Gastrocnemius medialis (tissue), 4 donors: ENCODE measurements around the gene TGM2. TPM values are rescaled to one million over a fixed set of nuclear protein-coding genes. Genes with fewer than 3 reads are reported as not detected.

Experiments used
- ATAC-seq, 2 donors: fragments of 150-250 bp; one replicate each; pipeline ENCODE4 v1.9.1; 2016
- DNase-seq, 2 donors: peaks; one replicate each; pipeline ENCODE4 v3.0.0-alpha.2; 2019
- H3K27ac ChIP-seq, 4 donors: fragments of 200-600 bp; sonication (generic); 1 replicate in 1 of 4; 2 replicates in 3 of 4; pipeline ENCODE4 v1.5.1; 2016 to 2018; ENCODE audit warnings: mild to moderate bottlenecking in 2 of 4, moderate library complexity in 1 of 4
- H3K27me3 ChIP-seq, 3 donors: fragments of 200-600 bp; sonication (generic) in 2 of 3; 1 replicate in 1 of 3; 2 replicates in 2 of 3; pipeline versions ENCODE4 v1.5.1 to v1.6.0; 2016 to 2019; ENCODE audit warnings: mild to moderate bottlenecking in 1 of 3, moderate library complexity in 1 of 3
- H3K36me3 ChIP-seq, 2 donors: fragments of 200-600 bp; sonication (generic) in 1 of 2; one replicate each; pipeline ENCODE4 v1.5.1; 2017 to 2018
- H3K4me1 ChIP-seq, 2 donors: fragments of 200-600 bp; sonication (generic) in 1 of 2; one replicate each; pipeline ENCODE4 v1.5.1; 2016 to 2017; ENCODE audit warnings: mild to moderate bottlenecking in 2 of 2
- H3K4me3 ChIP-seq, 4 donors: fragments of 200-600 bp; sonication (generic) in 3 of 4; 1 replicate in 1 of 4; 2 replicates in 3 of 4; pipeline ENCODE4 v1.5.1; 2016 to 2019; ENCODE audit warnings: mild to moderate bottlenecking in 2 of 4
- H3K9me3 ChIP-seq, 3 donors: fragments of 200-600 bp; sonication (generic) in 2 of 3; 1 replicate in 1 of 3; 2 replicates in 2 of 3; pipeline ENCODE4 v1.5.1; 2016 to 2019
- CTCF ChIP-seq, 5 experiments: fragments of 450-650 bp in 3 of 5; fragments of 200-600 bp in 2 of 5; sonication (generic) in 2 of 5; IDR thresholded peaks in 4 of 5; conservative IDR thresholded peaks in 1 of 5; 1 replicate in 4 of 5; 2 replicates in 1 of 5; pipeline ENCODE4 v1.5.1; 2016 to 2019; ENCODE audit warnings: antibody characterized with exemption in 5 of 5, mild to moderate bottlenecking in 3 of 5, moderate library complexity in 3 of 5
- POLR2A ChIP-seq, 2 donors: fragments of 450-650 bp; IDR thresholded peaks; one replicate each; pipeline ENCODE4 v1.6.1; 2017; ENCODE audit warnings: antibody characterized with exemption in 2 of 2, mild to moderate bottlenecking in 2 of 2, moderate library complexity in 2 of 2
- in situ Hi-C, 4 donors: fragments of 200-750 bp; cut with MboI; loops; one replicate each; pipeline versions ENCODE4 v1.15.0 to v1.8.0; 2017; ENCODE audit warnings: low sequenced_read_pairs in 4 of 4
- intact Hi-C: fragments of 100-400 bp; cut with DNase I; formaldehyde crosslinking; loops from one replicate; pipeline ENCODE4 v1.15.1; 2023; ENCODE audit warnings: low total_unique reads
- total RNA-seq, 4 donors: library from RNA; depleted of rRNA; stranded (reverse); fragments of >200 nt; gene quantifications; one replicate each; pipeline versions ENCODE4 v1.1.0 to v1.2.3, GENCODE V29; 2016

The TGM2 gene
- total RNA-seq, 4 donors from 2014 or later, result 12.8 to 152 (median 58.4) TPM

- no peaks in the 10 kb centered on the region for H3K36me3 ChIP-seq
- TF ChIP-seq CTCF (IDR thresholded peaks at IDR 0.05 in 4 of 5, conservative IDR thresholded peaks at IDR 0.05 in 1 of 5) (no peak), POLR2A (IDR thresholded peaks at IDR 0.05) (no peak)
- H3K4me1 ChIP-seq, result no peaks in the 10 kb centered on the region
- H3K27me3 ChIP-seq, result no peaks in the 10 kb centered on the region
- intact Hi-C loops (no loop called here), in situ Hi-C loops (loop anchor here in 3 of 4 donors (25.0 kb wide), 1 partner anchor 641 kb away; no protein-coding TSS in a partner anchor)
- no peaks in the 10 kb centered on the region for H3K9me3 ChIP-seq
- no peak overlapping the region for H3K27ac ChIP-seq
- ATAC-seq, result no peak
- DNase-seq, result no peak
- no peak overlapping the region for H3K4me3 ChIP-seq
These were observed 38.4 kb upstream of the TGM2 start for GRCh38 chr20:38203337-38203980.

- H3K27ac ChIP-seq, result no peak overlapping the region
- TF ChIP-seq CTCF (IDR thresholded peaks at IDR 0.05 in 4 of 5, conservative IDR thresholded peaks at IDR 0.05 in 1 of 5) (no peak), POLR2A (IDR thresholded peaks at IDR 0.05) (no peak)
- intact Hi-C loops (no loop called here), in situ Hi-C loops (loop anchor here in 3 of 4 donors (25.0 kb wide), 1 partner anchor 641 kb away; no protein-coding TSS in a partner anchor)
- ATAC-seq, result no peak
- H3K4me1 ChIP-seq, result no peaks in the 10 kb centered on the region
- H3K4me3 ChIP-seq, result no peak overlapping the region
- H3K9me3 ChIP-seq, result no peaks in the 10 kb centered on the region
- no peak for DNase-seq
- H3K27me3 ChIP-seq, result no peaks in the 10 kb centered on the region
- H3K36me3 ChIP-seq, result no peaks in the 10 kb centered on the region
These were observed 37.9 kb upstream of the TGM2 start for GRCh38 chr20:38202982-38203293.

- DNase-seq, result no peak
- H3K4me1 ChIP-seq, result no peaks in the 10 kb centered on the region
- H3K9me3 ChIP-seq, result no peaks in the 10 kb centered on the region
- no peak for ATAC-seq
- intact Hi-C loops (no loop called here), in situ Hi-C loops (loop anchor here in 3 of 4 donors (25.0 kb wide), 1 partner anchor 640 kb away; no protein-coding TSS in a partner anchor)
- no peak overlapping the region for H3K27ac ChIP-seq
- H3K36me3 ChIP-seq, result no peaks in the 10 kb centered on the region
- TF ChIP-seq CTCF (IDR thresholded peaks at IDR 0.05 in 4 of 5, conservative IDR thresholded peaks at IDR 0.05 in 1 of 5) (no peak), POLR2A (IDR thresholded peaks at IDR 0.05) (no peak)
- no peaks in the 10 kb centered on the region for H3K27me3 ChIP-seq
- no peak overlapping the region for H3K4me3 ChIP-seq
These were observed 37.3 kb upstream of the TGM2 start for GRCh38 chr20:38202153-38202981.

- Histone ChIP-seq H3K4me1 (no peaks in the 10 kb centered on the region), H3K27me3 (no peaks in the 10 kb centered on the region), H3K36me3 (no peaks in the 10 kb centered on the region), H3K9me3 (no peaks in the 10 kb centered on the region), H3K27ac (no peak overlapping the region), H3K4me3 (no peak overlapping the region)
- in situ Hi-C loops, result loop anchor here in 3 of 4 donors (25.0 kb wide), 1 partner anchor 639 kb away; no protein-coding TSS in a partner anchor
- intact Hi-C loops, result no loop called here
- TF ChIP-seq POLR2A (IDR thresholded peaks at IDR 0.05), result no peak
- no peak for TF ChIP-seq CTCF (IDR thresholded peaks at IDR 0.05 in 4 of 5, conservative IDR thresholded peaks at IDR 0.05 in 1 of 5)
- ATAC-seq, result no peak
- no peak for DNase-seq
These were observed 36.3 kb upstream of the TGM2 start for GRCh38 chr20:38201356-38201755.
